Vagina (tissue), 2 donors: Measurements from ENCODE around the gene PTK7. TPM values are rescaled to one million over a fixed set of nuclear protein-coding genes. Genes with fewer than 3 reads are reported as not detected.

Source experiments
- DNase-seq, 2 donors: peaks; one replicate each; pipeline ENCODE4 v3.0.0-alpha.2; 2017; ENCODE audit errors: extremely low spot score in 2 of 2
- H3K27ac ChIP-seq: fragments of 200-600 bp; sonication (generic); one replicate; pipeline ENCODE4 v1.5.1; 2019
- H3K27me3 ChIP-seq: fragments of 200-600 bp; sonication (generic); one replicate; pipeline ENCODE4 v1.5.1; 2019
- H3K36me3 ChIP-seq, 2 donors: fragments of 200-600 bp; sonication (generic); one replicate each; pipeline ENCODE4 v1.5.1; 2017 to 2019
- H3K4me1 ChIP-seq: fragments of 200-600 bp; sonication (generic); one replicate; pipeline ENCODE4 v1.5.1; 2019
- H3K4me3 ChIP-seq, 2 donors: fragments of 200-600 bp; sonication (generic); 1 replicate in 1 of 2; 2 replicates in 1 of 2; pipeline ENCODE4 v1.5.1; 2016 to 2019
- H3K9me3 ChIP-seq: fragments of 200-600 bp; sonication (generic); one replicate; pipeline ENCODE4 v1.5.1; 2019
- POLR2A ChIP-seq, 2 donors: fragments of 450-650 bp; IDR thresholded peaks; one replicate each; pipeline ENCODE4 v1.6.1; 2017; ENCODE audit warnings: antibody characterized with exemption in 2 of 2, mild to moderate bottlenecking in 2 of 2, moderate library complexity in 2 of 2
- POLR2AphosphoS5 ChIP-seq, 2 donors: sonication (generic); formaldehyde crosslinking; IDR thresholded peaks; one replicate each; pipeline ENCODE4 v1.9.0; 2017; ENCODE audit warnings: antibody characterized with exemption in 2 of 2, mild to moderate bottlenecking in 2 of 2, low read depth in 1 of 2; ENCODE audit not compliant: insufficient read depth in 1 of 2
- intact Hi-C: fragments of 100-400 bp; cut with DNase I; formaldehyde crosslinking; loops from one replicate; pipeline ENCODE4 v1.15.1; 2023
- total RNA-seq: library from RNA; depleted of rRNA; stranded (reverse); fragments of >200 nt; gene quantifications from one replicate; pipeline ENCODE4 v1.2.3, GENCODE V29; 2016
- TF ChIP-seq, protein P1 (sequence below), 3 experiments: fragments of 450-650 bp in 2 of 3; fragments of 200-600 bp in 1 of 3; sonication (generic) in 1 of 3; IDR thresholded peaks; one replicate each; pipeline ENCODE4 v1.5.1; 2017 to 2019; ENCODE audit warnings: antibody characterized with exemption in 3 of 3, mild to moderate bottlenecking in 2 of 3, moderate library complexity in 2 of 3

Gene PTK7
- total RNA-seq, 1 donor from 2014 or later = 62.1 TPM

DNA sequence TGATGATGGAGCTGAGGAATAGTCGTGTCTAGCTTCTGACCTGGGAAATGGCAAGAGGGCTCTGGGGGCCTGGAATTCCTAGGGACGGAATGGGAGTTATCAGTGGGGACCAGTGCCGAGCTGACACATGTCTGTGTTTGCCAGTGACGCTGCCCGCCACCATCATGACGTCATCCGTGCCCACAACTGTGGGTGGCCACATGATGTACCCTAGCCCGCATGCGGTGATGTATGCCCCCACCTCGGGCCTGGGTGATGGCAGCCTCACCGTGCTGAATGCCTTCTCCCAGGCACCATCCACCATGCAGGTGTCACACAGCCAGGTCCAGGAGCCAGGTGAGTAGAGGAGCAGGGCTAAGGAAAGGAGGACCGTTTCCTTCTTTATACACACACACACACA, 102.0 kb downstream of the PTK7 start:
- Histone ChIP-seq H3K36me3 (peaks cover 0 to 44% of the 10 kb centered on the region in 2 donors), H3K4me3 (no peak overlapping the region), H3K9me3 (no peaks in the 10 kb centered on the region), H3K27ac (no peak overlapping the region), H3K4me1 (peaks cover 45% of the 10 kb centered on the region), H3K27me3 (no peaks in the 10 kb centered on the region)
- intact Hi-C loops = no loop called here
- TF ChIP-seq POLR2A (IDR thresholded peaks at IDR 0.05) = no peak
- TF ChIP-seq, protein P1, sequence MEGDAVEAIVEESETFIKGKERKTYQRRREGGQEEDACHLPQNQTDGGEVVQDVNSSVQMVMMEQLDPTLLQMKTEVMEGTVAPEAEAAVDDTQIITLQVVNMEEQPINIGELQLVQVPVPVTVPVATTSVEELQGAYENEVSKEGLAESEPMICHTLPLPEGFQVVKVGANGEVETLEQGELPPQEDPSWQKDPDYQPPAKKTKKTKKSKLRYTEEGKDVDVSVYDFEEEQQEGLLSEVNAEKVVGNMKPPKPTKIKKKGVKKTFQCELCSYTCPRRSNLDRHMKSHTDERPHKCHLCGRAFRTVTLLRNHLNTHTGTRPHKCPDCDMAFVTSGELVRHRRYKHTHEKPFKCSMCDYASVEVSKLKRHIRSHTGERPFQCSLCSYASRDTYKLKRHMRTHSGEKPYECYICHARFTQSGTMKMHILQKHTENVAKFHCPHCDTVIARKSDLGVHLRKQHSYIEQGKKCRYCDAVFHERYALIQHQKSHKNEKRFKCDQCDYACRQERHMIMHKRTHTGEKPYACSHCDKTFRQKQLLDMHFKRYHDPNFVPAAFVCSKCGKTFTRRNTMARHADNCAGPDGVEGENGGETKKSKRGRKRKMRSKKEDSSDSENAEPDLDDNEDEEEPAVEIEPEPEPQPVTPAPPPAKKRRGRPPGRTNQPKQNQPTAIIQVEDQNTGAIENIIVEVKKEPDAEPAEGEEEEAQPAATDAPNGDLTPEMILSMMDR (IDR thresholded peaks at IDR 0.05) = no peak
- TF ChIP-seq POLR2AphosphoS5 (IDR thresholded peaks at IDR 0.05; ENCODE audit: insufficient read depth in 1 of 2, low read depth in 1 of 2) = no peak
- DNase-seq = no peak

DNA sequence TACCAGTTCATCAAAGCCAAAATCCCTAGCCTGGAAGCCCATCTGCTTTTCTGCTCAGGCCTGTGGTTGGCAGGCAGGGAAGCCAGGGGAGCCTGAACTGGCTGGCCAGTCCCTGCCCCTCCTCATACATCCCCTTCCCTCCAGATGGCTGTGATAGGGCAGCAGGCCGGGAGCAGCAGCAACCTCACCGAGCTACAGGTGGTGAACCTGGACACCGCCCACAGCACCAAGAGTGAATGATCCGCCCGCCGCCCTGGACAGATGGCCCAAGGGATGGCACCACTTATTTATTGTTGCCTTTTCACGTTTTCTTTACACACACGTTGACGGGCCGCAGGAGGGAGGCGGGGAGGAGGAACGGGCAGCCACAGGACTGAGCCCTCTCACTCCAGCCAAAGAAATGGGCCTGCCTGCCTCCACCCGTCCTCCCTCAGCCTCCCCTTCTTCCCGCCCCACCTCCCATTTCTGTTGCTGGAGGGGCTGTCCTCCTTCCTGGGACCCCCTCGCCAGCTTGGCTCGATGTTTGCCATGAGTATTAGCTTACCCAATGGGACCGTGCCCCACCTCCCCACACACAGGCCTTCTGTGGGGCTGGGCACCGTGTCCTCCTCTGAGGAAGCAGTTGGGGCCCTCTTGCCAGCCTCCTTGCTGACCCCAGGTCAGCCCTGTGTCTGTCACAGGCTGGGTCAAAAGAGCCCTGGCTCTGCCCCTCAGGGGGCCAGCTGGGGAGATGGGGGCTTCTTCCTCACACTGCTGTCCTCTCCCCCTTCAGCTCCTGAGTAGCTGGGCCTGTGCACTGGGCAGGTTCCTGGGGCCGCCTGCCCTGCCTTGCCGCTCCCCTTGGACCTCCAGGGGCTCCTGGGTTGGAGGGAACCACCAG, 103.1 kb downstream of the PTK7 start:
- Histone ChIP-seq H3K4me3 (no peak overlapping the region), H3K27ac (no peak overlapping the region), H3K4me1 (peaks cover 39% of the 10 kb centered on the region), H3K9me3 (no peaks in the 10 kb centered on the region), H3K36me3 (peaks cover 0 to 44% of the 10 kb centered on the region in 2 donors), H3K27me3 (no peaks in the 10 kb centered on the region)
- TF ChIP-seq POLR2A (IDR thresholded peaks at IDR 0.05) = no peak
- TF ChIP-seq, protein P1 (IDR thresholded peaks at IDR 0.05) = no peak
- TF ChIP-seq POLR2AphosphoS5 (IDR thresholded peaks at IDR 0.05; ENCODE audit: insufficient read depth in 1 of 2, low read depth in 1 of 2) = no peak
- intact Hi-C loops = no loop called here
- peak in 1 of 2 donors; percentile 81 for DNase-seq

DNA sequence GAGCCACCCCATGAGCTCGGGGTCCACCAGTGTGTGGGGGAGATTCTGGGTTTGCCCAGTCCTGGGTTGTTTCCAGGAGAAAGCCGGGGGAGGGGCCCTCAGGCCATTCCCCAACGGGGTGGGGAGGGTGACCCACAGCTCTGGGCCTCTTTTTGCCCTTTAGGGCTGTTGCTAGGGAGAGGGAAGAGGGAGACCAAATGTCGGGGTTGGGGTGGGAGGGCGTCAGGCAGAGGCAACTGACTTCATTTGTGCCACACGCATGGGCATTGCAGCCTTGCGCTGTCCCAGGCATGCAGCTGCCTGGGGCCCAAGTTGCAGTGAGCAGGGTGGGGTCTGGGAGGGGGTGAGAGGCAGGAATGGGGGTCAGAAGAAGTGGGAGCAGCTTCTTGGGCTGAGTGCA, 103.9 kb downstream of the PTK7 start:
- Histone ChIP-seq H3K27ac (no peak overlapping the region), H3K27me3 (no peaks in the 10 kb centered on the region), H3K4me3 (no peak overlapping the region), H3K36me3 (peaks cover 0 to 44% of the 10 kb centered on the region in 2 donors), H3K4me1 (peaks cover 34% of the 10 kb centered on the region), H3K9me3 (no peaks in the 10 kb centered on the region)
- TF ChIP-seq POLR2A (IDR thresholded peaks at IDR 0.05) = no peak
- intact Hi-C loops = no loop called here
- no peak for DNase-seq

DNA sequence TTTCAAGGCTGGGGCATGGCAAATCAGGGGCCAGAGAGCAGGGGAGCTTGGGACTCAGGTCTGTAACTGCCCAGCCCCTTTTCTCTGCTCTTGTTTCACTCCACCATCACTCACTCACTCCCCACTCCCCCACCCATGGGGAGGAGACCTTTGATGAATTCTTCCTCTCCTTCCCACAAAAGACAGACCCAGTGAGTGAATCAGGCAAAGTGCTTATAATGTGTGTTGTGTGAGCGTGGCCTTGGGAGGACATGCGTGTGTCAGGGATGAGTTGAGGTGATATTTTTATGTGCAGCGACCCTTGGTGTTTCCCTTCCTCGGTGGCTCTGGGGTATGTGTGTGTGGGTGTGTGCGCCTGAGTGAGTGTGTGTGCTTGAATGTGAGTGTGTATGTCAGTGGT, 104.9 kb downstream of the PTK7 start:
- no peaks in the 10 kb centered on the region for H3K27me3 ChIP-seq
- intact Hi-C loops = no loop called here
- H3K27ac ChIP-seq = peak overlapping the region; percentile 75
- DNase-seq = no peak
- H3K9me3 ChIP-seq = no peaks in the 10 kb centered on the region
- H3K36me3 ChIP-seq = peaks cover 0 to 40% of the 10 kb centered on the region in 2 donors
- TF ChIP-seq, protein P1 (IDR thresholded peaks at IDR 0.05) = no peak
- no peak for TF ChIP-seq POLR2AphosphoS5 (IDR thresholded peaks at IDR 0.05; ENCODE audit: insufficient read depth in 1 of 2, low read depth in 1 of 2)
- TF ChIP-seq POLR2A (IDR thresholded peaks at IDR 0.05) = no peak
- no peak overlapping the region for H3K4me3 ChIP-seq
- peaks cover 25% of the 10 kb centered on the region for H3K4me1 ChIP-seq

DNA sequence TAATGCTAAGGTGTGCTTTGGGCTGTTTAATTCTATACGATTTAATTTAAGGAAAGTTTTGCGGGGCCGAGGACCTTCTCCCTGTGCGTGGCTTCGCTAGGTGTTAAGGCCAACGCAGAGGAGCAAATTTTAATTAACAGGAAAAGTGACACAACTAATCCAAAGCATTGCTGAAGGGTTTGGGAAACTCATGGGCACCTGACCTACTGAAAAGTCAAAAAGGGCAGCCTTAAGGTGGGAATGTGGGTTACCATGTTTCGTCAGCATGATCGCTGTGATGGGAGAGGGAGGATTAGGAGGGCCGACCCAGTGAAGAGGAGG, 105.5 kb downstream of the PTK7 start:
- intact Hi-C loops = no loop called here
- H3K4me1 ChIP-seq = peaks cover 24% of the 10 kb centered on the region
- peak overlapping the region; percentile 75 for H3K27ac ChIP-seq
- no peaks in the 10 kb centered on the region for H3K27me3 ChIP-seq
- no peak for DNase-seq
- H3K4me3 ChIP-seq = peak overlapping the region; percentile 76 to 91
- H3K36me3 ChIP-seq = peaks cover 0 to 37% of the 10 kb centered on the region in 2 donors
- H3K9me3 ChIP-seq = no peaks in the 10 kb centered on the region
- TF ChIP-seq POLR2A (IDR thresholded peaks at IDR 0.05) (no peak), POLR2AphosphoS5 (IDR thresholded peaks at IDR 0.05; ENCODE audit: insufficient read depth in 1 of 2, low read depth in 1 of 2) (no peak)
- TF ChIP-seq, protein P1 (IDR thresholded peaks at IDR 0.05) = no peak
